OCI-LY1 (cell line): ENCODE measurements around the gene ACAN.

Experiments used
- EZH2 ChIP-seq: fragments of 200-600 bp; sonication (generic), shearing (Covaris generic); IDR thresholded peaks from 2 replicates; pipeline ENCODE4 v1.8.0; 2017; ENCODE audit warnings: borderline replicate concordance, mixed run types, mild to moderate bottlenecking, antibody characterized with exemption, low read length, moderate library complexity, mixed read lengths
- TF ChIP-seq, protein P1 (sequence below): fragments of 200-600 bp; sonication (generic), shearing (Covaris generic); IDR thresholded peaks from 2 replicates; pipeline ENCODE4 v1.5.1; 2017; ENCODE audit warnings: mild to moderate bottlenecking, antibody characterized with exemption, low read length, moderate library complexity, mixed read lengths

DNA sequence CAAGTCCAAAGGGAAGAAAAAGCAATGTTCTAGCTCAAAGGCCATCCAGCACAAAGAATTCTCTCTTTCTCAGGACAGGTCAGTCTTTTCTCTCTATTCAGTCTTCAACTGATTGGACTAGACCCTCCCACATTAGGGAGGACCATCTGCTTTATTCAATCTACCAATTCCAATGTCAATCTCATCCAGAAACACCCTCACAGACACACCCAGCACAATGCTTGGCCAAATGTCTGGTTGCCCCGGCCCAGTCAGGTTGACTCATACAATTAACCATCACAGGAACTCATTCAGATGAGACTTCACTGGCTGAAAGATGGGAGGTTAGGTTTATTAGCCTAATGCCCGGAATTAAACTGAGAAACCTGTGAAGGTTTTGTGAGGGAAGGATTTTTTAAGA lies 32.4 kb downstream of the ACAN start:
- TF ChIP-seq, protein P1, sequence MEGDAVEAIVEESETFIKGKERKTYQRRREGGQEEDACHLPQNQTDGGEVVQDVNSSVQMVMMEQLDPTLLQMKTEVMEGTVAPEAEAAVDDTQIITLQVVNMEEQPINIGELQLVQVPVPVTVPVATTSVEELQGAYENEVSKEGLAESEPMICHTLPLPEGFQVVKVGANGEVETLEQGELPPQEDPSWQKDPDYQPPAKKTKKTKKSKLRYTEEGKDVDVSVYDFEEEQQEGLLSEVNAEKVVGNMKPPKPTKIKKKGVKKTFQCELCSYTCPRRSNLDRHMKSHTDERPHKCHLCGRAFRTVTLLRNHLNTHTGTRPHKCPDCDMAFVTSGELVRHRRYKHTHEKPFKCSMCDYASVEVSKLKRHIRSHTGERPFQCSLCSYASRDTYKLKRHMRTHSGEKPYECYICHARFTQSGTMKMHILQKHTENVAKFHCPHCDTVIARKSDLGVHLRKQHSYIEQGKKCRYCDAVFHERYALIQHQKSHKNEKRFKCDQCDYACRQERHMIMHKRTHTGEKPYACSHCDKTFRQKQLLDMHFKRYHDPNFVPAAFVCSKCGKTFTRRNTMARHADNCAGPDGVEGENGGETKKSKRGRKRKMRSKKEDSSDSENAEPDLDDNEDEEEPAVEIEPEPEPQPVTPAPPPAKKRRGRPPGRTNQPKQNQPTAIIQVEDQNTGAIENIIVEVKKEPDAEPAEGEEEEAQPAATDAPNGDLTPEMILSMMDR: no peak
- no peak for TF ChIP-seq EZH2
